ENCODE measurements around the gene AVP. TPM values are rescaled to one million over a fixed set of nuclear protein-coding genes. Genes with fewer than 3 reads are reported as not detected.
A peak's percentile ranks its signal among the peaks of the same experiment; 100 is the strongest.
"Not testable (repeated sequence)": the region's sequence is repeated elsewhere in the genome, so short reads cannot be mapped to it uniquely, and the experiment has no call there.

The AVP gene
- polyA plus RNA-seq, 1 donor (not counting 4 experiments of a cell fraction or from before 2014, with no cell fraction given), result not detected

DNA sequence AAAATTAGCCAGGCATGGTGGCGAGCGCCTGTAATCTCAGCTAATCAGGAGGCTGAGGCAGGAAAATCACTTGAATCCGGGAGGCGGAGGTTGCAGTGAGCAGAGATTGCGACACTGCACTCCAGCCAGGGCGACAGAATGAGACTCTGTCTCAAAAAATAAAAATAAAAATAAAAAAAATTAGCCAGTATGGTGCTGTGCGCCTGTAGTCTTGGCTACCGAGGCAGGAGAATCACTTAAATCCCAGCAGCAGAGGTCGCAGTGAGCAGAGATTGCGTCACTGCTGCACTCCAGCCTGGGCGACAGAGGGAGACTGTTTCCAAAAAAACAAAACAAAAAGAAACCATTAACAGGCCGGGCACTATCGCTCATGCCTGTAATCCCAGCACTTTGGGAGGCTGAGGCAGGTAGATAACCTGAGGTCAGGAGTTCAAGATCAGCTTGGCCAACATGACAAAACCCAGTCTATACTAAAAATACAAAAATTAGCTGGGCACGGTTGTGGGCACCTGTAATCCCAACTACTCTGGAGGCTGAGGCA is 33.4 kb upstream of the AVP start:
- H3K4me2 ChIP-seq (ENCODE audit: control insufficient read depth, extremely low read depth, insufficient read depth, low read depth, low read length); H3K27me3 ChIP-seq (ENCODE audit: control insufficient read depth, extremely low read depth, insufficient read depth, low read length); H3K79me2 ChIP-seq (ENCODE audit: control insufficient read depth, insufficient read depth, low read length); H4K20me1 ChIP-seq (ENCODE audit: control insufficient read depth, extremely low read depth, insufficient read depth, low read length); H3K9me3 ChIP-seq (ENCODE audit: control insufficient read depth, low read depth, low read length); H3K9me1 ChIP-seq (ENCODE audit: control insufficient read depth, extremely low read depth, insufficient read depth, low read length); H2AFZ ChIP-seq (ENCODE audit: control insufficient read depth, low read length); H3K4me1 ChIP-seq (ENCODE audit: control insufficient read depth, extremely low read depth, insufficient read depth, low read length); FAIRE-seq; H3K27ac ChIP-seq (ENCODE audit: control insufficient read depth, insufficient read depth, low read length); DNase-seq (ENCODE audit: low read depth, low spot score); dilution Hi-C loops (cut with MboI; ENCODE audit: extremely low pct_ligation_motif_present, low sequenced_read_pairs); H3K9ac ChIP-seq (ENCODE audit: control insufficient read depth, extremely low read depth, insufficient read depth, low read length); H3K4me3 ChIP-seq (ENCODE audit: control insufficient read depth in 2 of 3, extremely low read depth in 1 of 3, insufficient read depth in 2 of 3, low read depth in 1 of 3, low read length in 3 of 3): not testable (repeated sequence)
- peaks cover 7 to 10% of the 10 kb centered on the region in 2 experiments for H3K36me3 ChIP-seq (ENCODE audit: control insufficient read depth in 2 of 2, extremely low read depth in 1 of 2, insufficient read depth in 2 of 2, low read length in 2 of 2)
- TF ChIP-seq, protein P1, sequence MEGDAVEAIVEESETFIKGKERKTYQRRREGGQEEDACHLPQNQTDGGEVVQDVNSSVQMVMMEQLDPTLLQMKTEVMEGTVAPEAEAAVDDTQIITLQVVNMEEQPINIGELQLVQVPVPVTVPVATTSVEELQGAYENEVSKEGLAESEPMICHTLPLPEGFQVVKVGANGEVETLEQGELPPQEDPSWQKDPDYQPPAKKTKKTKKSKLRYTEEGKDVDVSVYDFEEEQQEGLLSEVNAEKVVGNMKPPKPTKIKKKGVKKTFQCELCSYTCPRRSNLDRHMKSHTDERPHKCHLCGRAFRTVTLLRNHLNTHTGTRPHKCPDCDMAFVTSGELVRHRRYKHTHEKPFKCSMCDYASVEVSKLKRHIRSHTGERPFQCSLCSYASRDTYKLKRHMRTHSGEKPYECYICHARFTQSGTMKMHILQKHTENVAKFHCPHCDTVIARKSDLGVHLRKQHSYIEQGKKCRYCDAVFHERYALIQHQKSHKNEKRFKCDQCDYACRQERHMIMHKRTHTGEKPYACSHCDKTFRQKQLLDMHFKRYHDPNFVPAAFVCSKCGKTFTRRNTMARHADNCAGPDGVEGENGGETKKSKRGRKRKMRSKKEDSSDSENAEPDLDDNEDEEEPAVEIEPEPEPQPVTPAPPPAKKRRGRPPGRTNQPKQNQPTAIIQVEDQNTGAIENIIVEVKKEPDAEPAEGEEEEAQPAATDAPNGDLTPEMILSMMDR (optimal IDR thresholded peaks at IDR 0.05 in 1 of 3, IDR thresholded peaks at IDR 0.05 in 1 of 3, conservative IDR thresholded peaks at IDR 0.05 in 1 of 3; ENCODE audit: extremely low read depth in 1 of 3, insufficient read depth in 2 of 3, low read length in 3 of 3), result peak in 1 of 3 experiments; percentile 27

DNA sequence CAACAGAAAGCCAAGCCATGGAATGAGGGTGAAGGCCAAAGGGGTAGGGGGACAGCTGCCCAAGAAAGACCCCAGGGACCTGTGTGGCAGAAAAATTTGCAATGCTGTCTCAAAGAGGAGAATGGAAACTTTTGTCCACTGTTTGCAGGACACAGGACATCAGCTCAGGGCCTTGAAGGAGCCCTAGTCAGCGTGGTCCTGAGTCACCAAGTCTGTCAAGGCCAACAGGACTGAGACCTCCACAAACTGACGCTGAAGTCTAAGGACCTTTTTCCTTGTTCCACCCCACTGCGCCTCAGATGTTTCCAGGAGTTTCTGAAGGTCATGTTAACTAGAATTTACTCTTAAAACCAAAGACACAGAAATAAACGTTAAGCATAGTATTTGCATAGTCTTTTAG is 31.8 kb upstream of the AVP start:
- no peaks in the 10 kb centered on the region for H3K9me3 ChIP-seq (ENCODE audit: control insufficient read depth, low read depth, low read length)
- peaks cover 3 to 4% of the 10 kb centered on the region in 2 experiments for H3K36me3 ChIP-seq (ENCODE audit: control insufficient read depth in 2 of 2, extremely low read depth in 1 of 2, insufficient read depth in 2 of 2, low read length in 2 of 2)
- no peaks in the 10 kb centered on the region for H3K4me1 ChIP-seq (ENCODE audit: control insufficient read depth, extremely low read depth, insufficient read depth, low read length)
- H3K4me3 ChIP-seq (ENCODE audit: control insufficient read depth in 2 of 3, extremely low read depth in 1 of 3, insufficient read depth in 2 of 3, low read depth in 1 of 3, low read length in 3 of 3), result no peak overlapping the region
- H3K9me1 ChIP-seq (ENCODE audit: control insufficient read depth, extremely low read depth, insufficient read depth, low read length), result no peaks in the 10 kb centered on the region
- dilution Hi-C loops (cut with MboI; ENCODE audit: extremely low pct_ligation_motif_present, low sequenced_read_pairs), result no loop called here
- no peak overlapping the region for H3K4me2 ChIP-seq (ENCODE audit: control insufficient read depth, extremely low read depth, insufficient read depth, low read depth, low read length)
- TF ChIP-seq, protein P1 (optimal IDR thresholded peaks at IDR 0.05 in 1 of 3, IDR thresholded peaks at IDR 0.05 in 1 of 3, conservative IDR thresholded peaks at IDR 0.05 in 1 of 3; ENCODE audit: extremely low read depth in 1 of 3, insufficient read depth in 2 of 3, low read length in 3 of 3), result no peak
- TF ChIP-seq EZH2 (IDR thresholded peaks at IDR 0.05; ENCODE audit: low read length), result no peak
- peaks cover 2% of the 10 kb centered on the region for H4K20me1 ChIP-seq (ENCODE audit: control insufficient read depth, extremely low read depth, insufficient read depth, low read length)
- no peak overlapping the region for H3K27ac ChIP-seq (ENCODE audit: control insufficient read depth, insufficient read depth, low read length)
- DNase-seq (ENCODE audit: low read depth, low spot score), result no peak
- no peak overlapping the region for H2AFZ ChIP-seq (ENCODE audit: control insufficient read depth, low read length)
- no peaks in the 10 kb centered on the region for H3K27me3 ChIP-seq (ENCODE audit: control insufficient read depth, extremely low read depth, insufficient read depth, low read length)
- no peak for FAIRE-seq
- H3K9ac ChIP-seq (ENCODE audit: control insufficient read depth, extremely low read depth, insufficient read depth, low read length), result no peak overlapping the region
- no peaks in the 10 kb centered on the region for H3K79me2 ChIP-seq (ENCODE audit: control insufficient read depth, insufficient read depth, low read length)

Measured in keratinocyte (primary cell).